Brain microvascular endothelial cell (primary cell): ENCODE data around the gene CUBN.

Experiments
- DNase-seq: peaks from one replicate; pipeline ENCODE4 v3.0.0-alpha.2; 2020
- H3K27ac ChIP-seq: fragments of 250-450 bp; sonication (Bioruptor Pico); 2 replicates; pipeline ENCODE4 v1.5.1; 2020; ENCODE audit warnings: mild to moderate bottlenecking, moderate library complexity
- H3K27me3 ChIP-seq: fragments of 250-450 bp; sonication (Bioruptor Pico); replicated peaks from 2 replicates; pipeline ENCODE4 v1.5.1; 2020; ENCODE audit warnings: mild to moderate bottlenecking
- H3K36me3 ChIP-seq: fragments of 250-450 bp; sonication (Bioruptor Pico); replicated peaks from 2 replicates; pipeline ENCODE4 v1.5.1; 2020; ENCODE audit warnings: mild to moderate bottlenecking
- H3K4me3 ChIP-seq: 2 replicates; pipeline ENCODE4 v1.5.1; 2011; ENCODE audit warnings: low read depth, mild to moderate bottlenecking, control low read depth, low read length, moderate library complexity
- CTCF ChIP-seq: IDR thresholded peaks from 2 replicates; pipeline ENCODE4 v1.5.1; 2011; ENCODE audit warnings: low read depth, mild to moderate bottlenecking, moderate library complexity, low read length, control low read depth, inconsistent platforms; ENCODE audit errors: missing control alignments
- in situ Hi-C: cut with HindIII; loops from 2 replicates; pipeline ENCODE4 v1.10.0; 2017; ENCODE audit warnings: low sequenced_read_pairs, low pct_ligation_motif_present

Gene CUBN

GRCh38 chr10:17007418-17007770, 122.2 kb downstream of the CUBN start:
- TF ChIP-seq CTCF = no peak
- Histone ChIP-seq H3K27me3 (no peaks in the 10 kb centered on the region), H3K4me3 (no peak overlapping the region), H3K36me3 (no peaks in the 10 kb centered on the region), H3K27ac (no peak overlapping the region)
- in situ Hi-C loops = no loop called here
- no peak for DNase-seq

- DNase-seq = no peak
- in situ Hi-C loops = no loop called here
- no peaks in the 10 kb centered on the region for H3K27me3 ChIP-seq
- TF ChIP-seq CTCF = no peak
- H3K4me3 ChIP-seq = no peak overlapping the region
- H3K27ac ChIP-seq = no peak overlapping the region
- no peaks in the 10 kb centered on the region for H3K36me3 ChIP-seq
These were observed 122.8 kb downstream of the CUBN start for GRCh38 chr10:17006631-17007417.

DNA sequence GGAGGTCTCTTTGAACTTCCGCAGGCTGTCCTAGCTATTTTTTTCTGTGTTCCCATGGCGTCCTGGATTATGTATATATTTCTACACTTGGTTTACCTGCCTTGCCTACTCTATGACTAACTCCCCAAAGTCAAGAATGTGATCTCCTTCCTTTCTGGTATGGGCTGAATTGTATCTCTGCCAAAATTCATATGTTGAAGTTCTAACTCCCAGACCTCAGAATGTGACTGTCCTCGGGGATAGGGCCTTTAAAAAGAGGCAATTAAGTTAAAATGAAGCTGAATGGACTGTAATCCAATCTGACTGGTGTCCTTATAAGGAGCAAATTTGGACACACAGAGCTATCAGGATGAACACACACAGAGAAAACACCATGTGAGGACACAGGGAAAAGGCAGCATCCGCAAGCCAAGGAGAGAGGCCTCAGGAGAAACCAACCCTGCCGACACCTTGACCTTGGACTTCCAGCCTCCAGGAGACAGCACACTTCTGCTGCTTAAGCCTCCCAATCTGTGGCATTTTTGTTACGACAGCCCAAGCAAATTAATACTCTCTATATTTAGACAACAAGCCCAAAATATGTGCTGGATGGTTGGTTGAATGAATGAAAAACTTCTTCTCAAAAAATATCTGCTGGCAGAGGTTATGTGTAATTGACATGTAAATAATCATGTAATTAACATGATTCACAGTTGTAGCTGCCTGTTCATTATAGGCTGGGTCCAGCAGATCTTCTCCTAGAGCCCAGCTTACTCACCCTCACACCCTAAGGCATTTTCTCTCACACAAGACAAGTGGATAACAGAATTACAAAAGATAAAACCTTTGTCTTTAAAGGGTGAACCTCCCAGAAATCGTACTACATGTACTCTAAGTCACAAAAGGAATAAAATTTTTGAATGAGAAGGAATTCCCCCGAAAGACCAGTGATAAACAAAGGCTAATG, 123.7 kb downstream of the CUBN start:
- H3K27me3 ChIP-seq = no peaks in the 10 kb centered on the region
- TF ChIP-seq CTCF = no peak
- no peak for DNase-seq
- H3K36me3 ChIP-seq = no peaks in the 10 kb centered on the region
- in situ Hi-C loops = no loop called here
- H3K27ac ChIP-seq = no peak overlapping the region
- H3K4me3 ChIP-seq = no peak overlapping the region

GRCh38 chr10:17004801-17005380, 124.7 kb downstream of the CUBN start:
- TF ChIP-seq CTCF = no peak
- H3K4me3 ChIP-seq = no peak overlapping the region
- in situ Hi-C loops = no loop called here
- no peaks in the 10 kb centered on the region for H3K27me3 ChIP-seq
- DNase-seq = no peak
- H3K36me3 ChIP-seq = no peaks in the 10 kb centered on the region
- no peak overlapping the region for H3K27ac ChIP-seq

- no peak for DNase-seq
- Histone ChIP-seq H3K4me3 (no peak overlapping the region), H3K27me3 (no peaks in the 10 kb centered on the region), H3K27ac (peak overlapping the region; percentile 96), H3K36me3 (no peaks in the 10 kb centered on the region)
- no peak for TF ChIP-seq CTCF
- in situ Hi-C loops = no loop called here
These were observed 125.8 kb downstream of the CUBN start for GRCh38 chr10:17003651-17004286.
